Right kidney (tissue), 1 donor: ENCODE data around the gene SGSM1.
A peak's percentile ranks its signal among the peaks of the same experiment; 100 is the strongest.
"Not testable (repeated sequence)": the region's sequence is repeated elsewhere in the genome, so short reads cannot be mapped to it uniquely, and the experiment has no call there.

Experiments used
- DNase-seq: peaks from one replicate; pipeline ENCODE4 v3.0.0-alpha.2; 2016

SGSM1 gene

GRCh38 chr22:24894998-24895397 lies 89.0 kb downstream of the SGSM1 start:
- DNase-seq, result peak; percentile 11

- DNase-seq, result no peak
Observed at GRCh38 chr22:24901448-24901847, 95.4 kb downstream of the SGSM1 start.

GRCh38 chr22:24905909-24906308 lies 99.9 kb downstream of the SGSM1 start:
- no peak for DNase-seq

GRCh38 chr22:24907101-24907500 lies 101.1 kb downstream of the SGSM1 start:
- not testable (repeated sequence) for DNase-seq

- DNase-seq, result no peak
Observed at GRCh38 chr22:24920029-24920428, 114.0 kb downstream of the SGSM1 start.

- no peak for DNase-seq
Observed at GRCh38 chr22:24925586-24926427, 119.8 kb downstream of the SGSM1 start.

GRCh38 chr22:24926428-24926725 lies 120.4 kb downstream of the SGSM1 start:
- DNase-seq, result no peak

- no peak for DNase-seq
Observed at GRCh38 chr22:24926849-24927579, 121.0 kb downstream of the SGSM1 start.

- DNase-seq, result no peak
Observed at GRCh38 chr22:24928322-24928721, 122.3 kb downstream of the SGSM1 start.

GRCh38 chr22:24930678-24931077 lies 124.7 kb downstream of the SGSM1 start:
- DNase-seq, result no peak

GRCh38 chr22:24935771-24936483 lies 129.9 kb downstream of the SGSM1 start:
- no peak for DNase-seq

GRCh38 chr22:24937114-24937513 lies 131.1 kb downstream of the SGSM1 start:
- DNase-seq, result no peak

GRCh38 chr22:24938741-24939341 lies 132.8 kb downstream of the SGSM1 start:
- peak; percentile 48 for DNase-seq

GRCh38 chr22:24942301-24942700 lies 136.3 kb downstream of the SGSM1 start:
- no peak for DNase-seq

GRCh38 chr22:24944217-24944937 lies 138.4 kb downstream of the SGSM1 start:
- DNase-seq, result no peak

- DNase-seq, result no peak
Observed at GRCh38 chr22:24945430-24945829, 139.4 kb downstream of the SGSM1 start.

- no peak for DNase-seq
Observed at GRCh38 chr22:24947383-24947782, 141.4 kb downstream of the SGSM1 start.

GRCh38 chr22:24947881-24948280 lies 141.9 kb downstream of the SGSM1 start:
- DNase-seq, result no peak

GRCh38 chr22:24948356-24949202 lies 142.6 kb downstream of the SGSM1 start:
- DNase-seq, result no peak

- no peak for DNase-seq
Observed at GRCh38 chr22:24950272-24950902, 144.4 kb downstream of the SGSM1 start.
